MG63 (cell line): ENCODE measurements around the gene IL1R1. TPM values are rescaled to one million over a fixed set of nuclear protein-coding genes. Genes with fewer than 3 reads are reported as not detected.

Source experiments
- total RNA-seq: library from RNA; depleted of rRNA; stranded (reverse); fragments of >200 nt; shearing (Covaris generic); gene quantifications from 2 replicates; pipeline ENCODE4 v1.2.3, GENCODE V29; 2014; ENCODE audit warnings: low replicate concordance; rRNA removed

The IL1R1 gene
- total RNA-seq, 1 experiment from 2014 or later, result 0.82 TPM

Other genes starting within 250 kb of the IL1R1 start
- not detected in 2 replicates for gene IL1R2, start 150.8 kb upstream of the IL1R1 start, total RNA-seq
- not detected in 2 replicates for gene IL1RL2, start 44.3 kb downstream of the IL1R1 start, total RNA-seq
- not detected in 2 replicates for gene IL1RL1, start 168.8 kb downstream of the IL1R1 start, total RNA-seq
- gene IL18R1, start 213.1 kb downstream of the IL1R1 start, total RNA-seq, result not detected in 2 replicates